ENCODE results near the gene MYH14. TPM values are rescaled to one million over a fixed set of nuclear protein-coding genes. Genes with fewer than 3 reads are reported as not detected.

Gene MYH14
- total and polyA plus RNA-seq, 9 of the 15 experiments (the other 6 are each of a cell fraction or from before 2014, with no cell fraction given) = 0.04 to 0.86 (median 0.19) TPM; not detected in 2

GRCh38 chr19:50261446-50261970, 58.1 kb downstream of the MYH14 start:
- ChIA-PET POLR2A (interaction anchor here (0.6 to 0.7 kb wide), 2 partner anchors 89 to 171 kb away, joined by 3 read pairs; no protein-coding TSS in a partner anchor), CTCF (ENCODE audit: low intra/inter-chr PET ratio) (interaction anchor here (0.5 kb wide), 1 partner anchor 12 kb away, joined by 3 read pairs; no protein-coding TSS in a partner anchor)
- in situ Hi-C loops (cut with MboI) (loop anchor here (5.0 kb wide), 1 partner anchor 94 kb away; no protein-coding TSS in a partner anchor), intact Hi-C loops (cut with micrococcal nuclease) (loop anchor here (5.0 kb wide), 2 partner anchors 86 to 94 kb away; no protein-coding TSS in a partner anchor)
- ATAC-seq (no peak), FAIRE-seq (no peak), DNase-seq (ENCODE audit: extremely low read depth in 1 of 4, low spot score in 3 of 4) (no peak)
- Histone ChIP-seq H3K9me1 (ENCODE audit: control insufficient read depth, insufficient read depth, low read length) (no peaks in the 10 kb centered on the region), H3K4me1 (replicated peaks in 1 of 2; ENCODE audit: control insufficient read depth in 2 of 2, insufficient read depth in 2 of 2, low read length in 2 of 2) (peaks cover 1 to 12% of the 10 kb centered on the region in 2 experiments; a peak in 4 of 5 replicates), H3K4me2 (ENCODE audit: insufficient read depth, low read length) (no peak overlapping the region), H3K4me3 (no peak overlapping the region), H3K79me2 (ENCODE audit: control insufficient read depth, insufficient read depth, low read length) (no peaks in the 10 kb centered on the region), H3K9me3 (replicated peaks; ENCODE audit: control insufficient read depth, insufficient read depth, low read depth, low read length) (no peaks in the 10 kb centered on the region), H3K27ac (ENCODE audit: extremely low read depth, low read depth, low read length) (no peak overlapping the region), H4K20me1 (replicated peaks; ENCODE audit: control insufficient read depth, insufficient read depth, low read length) (no peaks in the 10 kb centered on the region), H2AFZ (ENCODE audit: low read depth, low read length) (no peak overlapping the region), H3K36me3 (ENCODE audit: control insufficient read depth, insufficient read depth, low read length) (no peaks in the 10 kb centered on the region), H3K9ac (ENCODE audit: insufficient read depth in 1 of 2, low read depth in 2 of 2, low read length in 2 of 2) (no peak overlapping the region), H3K27me3 (ENCODE audit: control insufficient read depth in 2 of 2, insufficient read depth in 2 of 2, low read length in 2 of 2) (no peaks in the 10 kb centered on the region)
- 25% methylated on average over 11 of the region's 16 CpGs for WGBS (ENCODE audit: insufficient coverage, low coverage, missing lambda C conversion rate)
- TF ChIP-seq PCBP2 (IDR thresholded peaks at IDR 0.05; ENCODE audit: low read depth, low read length, poor library complexity, severe bottlenecking) = no peak
- TF ChIP-seq ID3 (CRISPR knock-in tag; IDR thresholded peaks at IDR 0.05) = no peak
- no peak for TF ChIP-seq ID3 (tag; IDR thresholded peaks at IDR 0.05)
- no peak for TF ChIP-seq GABPA (tag; conservative IDR thresholded peaks at IDR 0.05; ENCODE audit: low read depth)
- no peak for TF ChIP-seq CHD4 (IDR thresholded peaks at IDR 0.05; ENCODE audit: insufficient read depth, insufficient replicate concordance, low read depth, low read length, poor library complexity, severe bottlenecking)
- no peak for TF ChIP-seq ZNF586 (CRISPR knock-in tag; conservative IDR thresholded peaks at IDR 0.05)
- TF ChIP-seq ZNF655 (CRISPR knock-in tag; IDR thresholded peaks at IDR 0.05) = no peak
- no peak for TF ChIP-seq ZNF263 (CRISPR knock-in tag; IDR thresholded peaks at IDR 0.05; ENCODE audit: borderline replicate concordance)
- TF ChIP-seq NEUROD1 (IDR thresholded peaks at IDR 0.05; ENCODE audit: borderline replicate concordance, low read depth, low read length, partially characterized antibody) = no peak
- TF ChIP-seq JUN (IDR thresholded peaks at IDR 0.05; ENCODE audit: borderline replicate concordance, low read depth, low read length) = no peak
- TF ChIP-seq JUN (CRISPR knock-in tag; IDR thresholded peaks at IDR 0.05; ENCODE audit: borderline replicate concordance) = no peak
- TF ChIP-seq CAMTA2 (CRISPR knock-in tag; conservative IDR thresholded peaks at IDR 0.05) = no peak
- no peak for TF ChIP-seq SUPT5H (IDR thresholded peaks at IDR 0.05)
- no peak for TF ChIP-seq ZNF584 (CRISPR knock-in tag; IDR thresholded peaks at IDR 0.05; ENCODE audit: low read depth)
- no TSS peak for BruUV-seq (replicated peaks)

All from K562 (cell line).